Occipital lobe (tissue), 2 donors: ENCODE results near the gene MYPN. TPM values are rescaled to one million over a fixed set of nuclear protein-coding genes. Genes with fewer than 3 reads are reported as not detected.

Experiments used
- DNase-seq: peaks from one replicate; lab custom pipeline; 2025; lab: John Stamatoyannopoulos, UW
- total RNA-seq: library from RNA; depleted of rRNA; stranded (reverse); fragments of >200 nt; gene quantifications from one replicate; pipeline ENCODE4 v1.2.3, GENCODE V29; 2014

MYPN gene
- total RNA-seq, 1 donor from 2014 or later: not detected

DNA sequence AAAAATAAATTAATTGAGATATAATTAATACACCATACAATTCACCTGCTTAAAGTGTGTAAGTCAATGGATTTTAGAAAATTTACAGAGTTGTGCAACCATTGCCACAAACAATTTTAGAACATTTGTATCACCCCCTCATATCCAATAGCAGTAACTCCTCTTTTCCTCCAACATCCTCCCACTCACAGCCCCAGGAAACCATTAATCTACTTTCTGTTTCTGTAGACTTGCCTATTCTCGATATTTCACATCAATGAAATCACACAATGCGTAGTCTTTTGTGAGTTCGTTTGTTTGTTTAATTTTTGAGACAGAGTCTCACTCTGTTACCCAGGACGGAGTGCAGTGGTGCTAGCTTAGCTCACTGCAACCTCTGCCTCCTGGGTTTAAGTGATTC is 20.5 kb upstream of the MYPN start:
- DNase-seq: no peak

DNA sequence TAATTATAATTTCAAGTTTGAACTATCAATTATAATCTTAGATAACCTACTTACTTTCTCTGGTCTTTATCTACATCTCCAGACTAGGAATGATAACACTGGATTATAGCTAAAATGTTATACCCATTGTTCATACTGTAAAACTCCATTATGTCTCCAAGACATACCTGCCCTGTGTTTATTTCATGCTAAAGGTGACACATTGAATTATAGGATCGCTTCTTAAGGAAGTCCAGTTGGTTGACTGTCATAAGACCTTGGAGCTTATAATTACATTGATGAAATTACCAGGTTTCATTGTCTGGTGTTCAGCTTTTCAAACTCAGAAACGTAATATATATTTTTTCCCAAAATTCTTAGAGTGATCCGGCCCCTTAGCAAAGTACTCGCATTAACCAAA is 18.7 kb upstream of the MYPN start:
- DNase-seq: no peak

DNA sequence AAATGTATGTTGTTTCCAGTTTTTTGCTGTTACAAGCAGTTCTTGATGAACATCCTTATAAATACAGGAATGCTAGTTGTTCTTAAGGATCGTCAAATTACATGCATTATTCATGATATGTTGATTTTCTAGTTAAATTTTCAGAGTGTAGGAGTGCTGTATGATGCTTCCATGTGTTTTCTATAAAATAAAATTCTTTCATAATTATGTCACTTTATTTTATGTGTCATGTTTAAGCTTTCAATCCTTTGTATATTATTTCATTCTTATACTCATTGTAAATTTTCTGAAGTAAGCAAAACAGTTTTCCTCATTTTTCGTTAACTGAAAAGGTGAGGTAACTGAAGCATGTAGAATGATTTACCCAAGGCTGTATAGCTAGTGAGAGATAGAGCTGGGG is 16.8 kb upstream of the MYPN start:
- no peak for DNase-seq

DNA sequence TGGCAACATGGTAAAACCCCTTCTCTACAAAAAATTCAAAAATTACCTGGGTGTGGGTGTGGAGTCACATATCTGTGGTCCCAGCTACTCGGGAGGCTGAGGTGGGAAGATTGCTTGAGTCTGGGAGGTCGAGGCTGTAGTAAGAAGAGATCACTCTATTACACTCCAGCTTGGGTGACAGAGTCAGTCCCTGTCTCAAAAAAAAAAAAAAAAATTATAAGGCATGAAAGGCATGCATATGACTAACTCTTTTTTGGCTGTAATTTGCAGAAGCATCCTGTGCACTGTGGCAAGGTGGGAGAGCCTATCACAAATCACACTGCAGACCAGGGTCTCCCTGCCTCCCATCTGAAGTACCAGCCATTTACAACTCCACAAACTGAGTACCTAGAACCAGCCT is 14.1 kb upstream of the MYPN start:
- no peak for DNase-seq

DNA sequence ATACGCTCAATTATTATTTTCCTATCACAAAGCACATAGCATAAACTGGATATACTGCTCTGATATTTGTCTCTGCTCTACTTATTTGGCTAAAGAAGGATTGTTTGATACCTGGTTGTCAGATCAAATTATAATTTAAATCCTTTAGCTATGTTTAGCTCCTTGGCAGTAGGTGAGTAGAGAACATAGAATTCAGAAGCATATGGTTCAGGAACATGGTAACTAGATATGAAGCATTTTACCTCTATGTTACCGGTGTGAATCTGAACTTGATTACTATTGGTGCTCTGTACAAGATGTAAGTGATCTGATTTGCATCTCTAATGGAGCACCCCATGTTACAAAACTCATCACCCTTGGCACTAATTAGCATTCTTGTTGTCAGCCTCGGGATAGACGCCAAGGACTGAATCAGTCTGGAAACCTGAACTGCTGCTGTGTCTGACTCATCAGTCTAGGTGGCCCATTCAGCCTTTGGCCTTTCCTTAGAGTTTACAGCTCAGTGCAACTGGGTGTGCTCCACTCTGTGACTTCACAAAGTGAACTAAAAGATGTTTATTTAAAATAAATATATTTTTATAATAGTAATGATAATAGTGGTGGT is 12.3 kb upstream of the MYPN start:
- DNase-seq: no peak

DNA sequence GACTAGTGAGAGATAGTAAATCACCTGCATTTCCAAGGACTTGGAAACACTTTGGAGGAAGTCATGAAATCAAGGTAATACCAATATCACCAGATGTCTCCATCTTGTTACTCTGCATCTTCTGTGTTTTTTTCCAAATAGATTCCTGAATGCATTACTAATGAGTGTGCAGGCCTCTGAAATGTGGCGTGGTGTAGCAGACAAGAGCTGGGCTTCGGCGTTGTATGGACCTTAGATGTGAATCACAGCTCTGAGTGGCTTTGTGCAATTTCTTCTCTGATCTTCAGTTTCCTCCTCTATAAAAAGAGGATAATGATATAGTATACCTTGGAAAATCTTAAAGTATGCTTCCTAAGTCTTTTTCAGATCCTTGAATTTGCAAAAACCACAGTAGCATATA is 9.6 kb upstream of the MYPN start:
- DNase-seq: no peak

DNA sequence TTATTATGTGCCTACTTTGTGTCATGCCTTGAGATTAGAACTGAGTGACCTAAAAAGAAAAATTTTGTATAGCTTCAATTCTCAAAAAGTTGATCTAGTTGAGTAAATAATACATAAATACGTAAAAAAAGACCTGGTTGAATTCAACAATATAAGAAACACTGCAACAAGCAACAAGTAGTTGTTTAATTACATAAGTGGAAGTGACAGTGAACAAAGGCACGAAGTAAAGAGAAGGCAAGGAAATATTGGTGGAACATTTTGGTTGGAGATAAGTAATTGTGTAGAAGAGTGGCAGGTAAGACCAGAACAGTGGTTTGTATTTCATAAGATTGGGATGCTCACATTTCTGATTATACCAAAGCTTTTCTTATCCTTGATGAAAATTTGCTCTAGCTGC is 8.2 kb upstream of the MYPN start:
- no peak for DNase-seq

DNA sequence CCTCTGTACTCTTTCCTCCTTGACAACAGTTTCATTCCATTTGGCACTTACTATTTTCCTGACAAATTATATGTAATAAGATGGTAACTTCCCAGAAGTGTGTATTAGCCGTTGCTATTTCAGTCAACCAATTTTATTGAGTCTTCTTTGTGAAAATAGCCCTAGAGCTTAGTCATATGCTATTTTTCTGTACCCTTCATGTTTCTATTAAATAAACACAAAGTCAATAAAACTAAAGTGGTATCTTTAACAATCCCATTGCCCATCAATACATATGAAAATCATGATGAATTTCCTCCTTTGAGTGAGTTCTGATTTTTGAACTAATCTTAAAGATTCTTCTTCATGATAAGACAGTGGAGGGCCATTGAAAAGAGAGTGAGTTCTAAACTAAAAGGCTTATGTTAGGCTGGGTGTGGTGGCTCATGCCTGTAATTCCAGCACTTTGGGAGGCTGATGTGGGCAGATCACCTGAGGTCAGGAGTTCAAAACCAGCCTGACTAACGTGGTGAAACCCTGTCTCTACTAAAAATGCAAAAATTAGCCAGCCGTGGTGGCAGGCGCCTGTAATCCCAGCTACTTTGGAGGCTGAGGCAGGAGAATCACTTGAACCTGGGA is 5.9 kb upstream of the MYPN start:
- DNase-seq: no peak

DNA sequence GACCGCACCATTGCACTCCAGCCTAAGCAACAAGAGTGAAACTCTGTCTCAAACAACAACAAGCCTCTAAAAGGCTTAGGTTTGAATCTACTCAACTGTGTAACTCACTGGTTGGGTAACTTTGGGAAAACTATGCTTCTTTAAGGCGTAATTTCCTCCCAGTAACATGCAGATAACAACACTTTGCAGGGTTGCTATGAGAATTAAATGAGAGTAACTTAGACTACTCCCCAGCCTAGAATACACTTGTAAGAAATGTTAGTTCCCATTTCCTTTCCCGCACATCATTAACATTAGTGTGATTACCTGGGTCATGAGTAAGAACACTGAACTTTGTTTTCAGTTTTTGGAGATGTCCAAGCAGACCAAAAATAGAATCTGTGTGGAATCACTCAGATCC is 5.4 kb upstream of the MYPN start:
- DNase-seq: no peak

DNA sequence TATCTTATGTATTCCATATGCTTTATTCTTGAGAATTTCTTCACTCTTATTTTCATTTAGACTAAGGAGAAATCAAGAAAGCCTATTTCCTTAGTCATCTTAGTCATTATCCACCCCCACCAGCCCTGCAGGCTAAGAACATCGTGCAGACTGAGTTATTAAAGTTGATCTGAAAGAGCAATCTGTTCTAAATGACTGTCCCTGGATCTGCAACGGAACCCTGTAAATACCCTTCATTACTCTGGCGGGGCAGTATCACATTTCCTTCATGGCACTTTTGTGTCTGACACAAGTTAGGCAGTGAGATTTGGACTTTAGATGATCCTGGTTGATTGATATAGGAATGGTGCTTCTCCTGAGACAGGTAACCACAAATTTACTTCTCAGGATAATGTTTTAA is 3.5 kb upstream of the MYPN start:
- DNase-seq: no peak

DNA sequence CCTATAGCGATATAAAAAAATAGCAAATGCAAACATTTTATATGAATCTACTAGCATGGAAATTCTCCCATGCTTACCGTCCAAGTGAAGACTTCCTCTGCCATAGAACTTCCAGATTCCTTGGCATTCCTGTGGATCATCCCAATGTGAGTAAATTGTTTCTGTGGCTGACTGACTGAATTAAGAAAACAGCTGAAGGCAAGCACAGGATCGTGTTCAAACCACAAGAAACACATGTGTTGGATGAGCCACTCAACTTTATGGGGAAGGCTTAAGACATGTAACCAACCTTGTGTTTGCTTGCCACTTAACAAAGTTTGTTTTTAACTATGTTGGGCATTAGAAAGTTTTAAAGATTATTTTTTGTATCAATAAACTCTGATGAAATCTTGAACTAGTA is 2.6 kb upstream of the MYPN start:
- DNase-seq: no peak

DNA sequence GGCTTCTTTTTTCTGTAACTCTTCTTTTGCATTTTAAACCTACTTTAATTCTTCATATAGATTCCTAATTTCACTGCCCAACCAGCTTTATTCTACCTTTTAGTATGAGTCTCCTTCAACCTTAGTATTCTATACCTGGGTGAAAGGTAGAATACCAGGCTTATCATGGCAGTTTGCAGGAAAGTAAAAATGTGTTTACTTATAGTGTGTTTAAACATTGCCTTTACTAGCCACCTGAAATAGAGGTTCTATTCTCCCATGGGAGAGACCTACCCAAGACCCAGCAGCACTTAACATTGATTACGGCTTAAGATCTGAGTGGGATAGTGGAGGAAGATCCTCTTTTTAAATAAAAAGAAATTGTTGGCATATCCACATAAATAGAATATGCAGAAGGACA is 1.6 kb upstream of the MYPN start:
- DNase-seq: no peak

DNA sequence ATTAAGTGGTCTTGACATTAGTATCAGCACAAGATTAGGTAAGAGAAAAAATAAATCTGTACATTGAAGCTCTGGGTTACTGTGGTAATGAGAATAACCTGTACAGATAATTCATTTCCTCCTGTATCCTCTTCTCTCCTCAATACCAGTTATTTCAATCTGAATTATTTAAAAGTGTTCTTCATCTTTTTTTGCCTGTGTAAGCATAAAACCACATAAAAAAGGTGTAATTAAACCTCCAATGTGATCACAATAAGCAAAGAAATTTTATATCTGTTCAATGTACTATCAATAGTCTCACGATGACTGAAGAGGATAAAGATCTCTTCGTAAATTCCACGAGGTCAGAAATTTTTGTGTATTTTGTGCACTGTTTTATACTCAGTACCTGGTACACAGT is 1.2 kb upstream of the MYPN start:
- DNase-seq: no peak

DNA sequence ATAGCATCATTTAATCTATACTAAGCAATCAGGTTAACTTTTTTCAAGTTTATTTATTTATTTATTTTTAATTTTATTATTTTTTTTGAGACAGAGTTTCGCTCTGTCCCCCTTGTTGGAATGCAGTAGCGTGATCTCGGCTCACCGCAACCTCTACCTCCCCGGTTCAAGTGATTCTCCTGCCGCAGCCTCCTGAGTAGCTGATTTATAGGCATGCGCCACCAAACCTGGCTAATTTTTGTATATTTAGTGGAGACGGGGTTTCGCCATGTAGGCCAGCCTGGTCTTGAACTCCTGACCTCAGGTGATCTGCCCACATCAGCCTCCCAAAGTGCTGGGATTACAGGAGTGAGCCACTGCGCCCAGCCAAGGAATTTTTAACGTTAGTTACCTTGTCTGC is 635 bp upstream of the MYPN start:
- DNase-seq: no peak

DNA sequence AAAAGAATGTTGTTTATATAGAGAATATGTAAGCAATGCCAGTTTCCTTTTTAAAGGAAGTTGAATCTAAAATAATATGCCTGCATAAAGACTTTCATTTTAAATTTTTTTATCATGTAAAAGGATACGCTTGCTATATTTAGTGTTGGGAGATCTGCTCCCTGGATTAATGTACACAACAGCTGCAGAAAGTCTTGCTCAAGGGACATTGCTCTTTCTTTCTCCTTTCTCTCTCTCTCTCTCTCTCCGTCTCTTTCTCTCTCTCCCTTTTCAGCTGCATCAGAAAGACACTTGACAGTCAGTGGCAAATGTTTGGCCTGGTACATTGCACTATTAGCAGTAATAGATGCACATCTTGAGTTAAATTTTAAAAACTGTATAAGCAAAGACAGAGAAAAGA is 739 bp downstream of the MYPN start:
- no peak for DNase-seq

DNA sequence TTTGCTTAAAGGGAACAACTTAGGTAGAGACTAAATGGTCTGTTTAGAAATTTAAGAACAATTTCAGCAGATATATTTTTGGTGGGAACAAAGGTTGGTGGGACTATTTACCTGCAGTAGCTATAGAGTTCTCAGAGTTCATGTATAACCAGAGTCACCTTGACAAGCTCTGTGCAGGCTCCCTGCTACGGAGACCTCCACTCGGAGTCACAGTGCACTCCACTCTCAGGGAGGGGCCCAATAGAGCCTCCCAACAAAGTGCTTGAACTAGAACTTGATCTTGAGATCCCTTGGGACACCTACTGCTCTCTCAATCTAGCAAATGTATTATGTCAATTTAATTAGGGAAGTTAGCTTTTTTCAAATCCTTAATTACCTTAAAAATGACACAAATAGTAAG is 2.3 kb downstream of the MYPN start:
- DNase-seq: no peak

DNA sequence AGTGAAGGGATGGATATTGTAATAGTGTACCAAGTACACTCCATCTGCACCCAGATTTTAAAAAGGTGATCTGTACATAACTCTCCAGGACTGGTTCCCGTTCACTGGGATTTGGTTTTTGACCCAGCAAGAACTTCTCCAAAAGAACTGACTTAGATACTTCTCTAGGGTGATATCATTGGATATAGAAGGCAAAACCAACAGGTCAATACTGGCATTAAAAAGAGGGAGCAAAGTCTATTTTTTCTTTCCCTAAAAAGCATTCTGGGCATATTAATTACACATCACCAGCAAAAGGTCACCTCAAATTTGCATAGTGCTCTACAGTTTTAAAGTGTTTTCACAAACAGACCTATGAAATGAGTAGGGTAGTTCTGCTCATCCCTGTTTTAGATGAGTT is 3.5 kb downstream of the MYPN start:
- DNase-seq: no peak

DNA sequence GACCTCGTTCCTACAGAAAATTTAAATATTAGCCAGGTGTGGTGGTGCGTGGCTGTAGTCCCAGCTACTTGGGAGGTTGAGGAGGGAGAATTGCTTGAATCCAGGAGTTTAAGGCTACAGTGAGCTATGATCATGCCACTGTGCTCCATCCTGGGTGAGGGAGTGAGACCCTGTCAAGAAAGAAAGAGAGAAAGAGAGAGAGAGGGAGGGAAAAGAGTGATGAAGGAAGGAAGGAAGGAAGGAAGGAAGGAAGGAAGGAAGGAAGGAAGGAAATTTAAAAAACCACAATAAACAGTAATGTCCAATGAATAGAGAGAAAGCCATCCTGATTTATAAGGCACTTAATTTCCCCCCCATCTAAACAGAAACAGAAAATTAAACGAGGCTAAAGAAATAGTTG is 9.4 kb downstream of the MYPN start:
- DNase-seq: no peak

DNA sequence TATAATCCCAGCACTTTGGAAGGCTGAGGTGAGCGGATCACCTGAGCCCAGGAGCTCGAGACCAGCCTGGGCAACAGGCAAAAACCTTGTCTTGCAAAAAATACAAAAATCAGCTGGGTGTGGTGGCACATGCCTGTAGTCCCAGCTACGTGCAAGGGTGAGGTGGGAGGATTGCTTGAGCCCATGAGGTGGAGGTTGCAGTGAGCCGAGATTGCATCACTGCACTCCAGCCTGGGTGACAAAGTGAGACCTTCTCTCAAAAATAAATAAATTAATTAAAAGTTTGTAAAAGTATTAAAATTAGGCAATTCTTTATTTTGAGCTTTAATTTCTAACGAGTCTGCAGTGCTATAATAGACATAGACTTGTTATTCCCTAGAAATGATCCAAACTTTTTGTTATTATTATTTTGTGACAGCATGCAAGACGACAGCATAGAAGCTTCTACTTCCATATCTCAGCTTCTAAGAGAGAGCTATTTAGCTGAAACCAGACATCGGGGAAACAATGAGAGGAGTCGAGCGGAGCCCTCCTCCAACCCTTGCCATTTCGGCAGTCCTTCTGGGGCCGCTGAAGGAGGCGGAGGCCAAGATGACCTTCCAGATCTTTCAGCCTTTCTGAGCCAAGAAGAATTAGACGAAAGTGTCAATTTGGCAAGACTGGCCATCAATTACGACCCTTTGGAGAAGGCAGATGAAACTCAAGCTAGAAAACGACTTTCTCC is 11.9 kb downstream of the MYPN start:
- DNase-seq: no peak

DNA sequence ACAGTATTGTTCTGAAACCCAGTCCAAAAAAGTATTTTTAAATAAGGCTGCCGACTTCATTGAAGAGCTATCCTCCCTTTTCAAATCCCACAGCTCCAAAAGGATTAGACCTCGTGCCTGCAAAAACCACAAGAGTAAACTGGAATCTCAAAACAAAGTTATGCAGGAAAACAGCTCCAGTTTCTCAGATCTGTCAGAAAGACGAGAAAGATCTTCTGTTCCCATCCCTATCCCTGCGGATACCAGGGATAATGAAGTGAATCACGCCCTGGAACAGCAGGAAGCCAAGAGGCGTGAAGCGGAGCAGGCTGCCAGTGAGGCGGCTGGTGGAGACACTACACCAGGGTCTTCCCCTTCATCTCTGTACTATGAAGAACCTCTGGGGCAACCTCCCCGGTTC is 12.6 kb downstream of the MYPN start:
- no peak for DNase-seq

DNA sequence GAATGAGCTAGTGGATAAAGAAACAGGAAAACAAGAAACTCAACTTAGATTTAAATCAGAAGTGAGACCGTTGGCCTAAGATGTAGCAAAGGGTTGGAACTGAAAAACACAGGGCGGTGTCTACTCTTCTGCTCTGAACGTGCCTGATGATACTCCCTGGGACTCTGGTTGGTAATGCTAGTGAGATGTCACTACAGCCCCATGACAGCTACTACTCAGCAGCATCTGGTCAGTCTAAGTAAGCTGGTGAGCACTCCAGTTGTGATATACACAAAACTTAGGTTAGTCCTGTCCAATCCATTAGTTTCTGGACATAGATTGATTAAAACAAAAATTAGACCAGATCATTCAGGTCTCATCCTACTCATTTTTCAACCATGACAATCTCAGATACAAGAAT is 15.4 kb downstream of the MYPN start:
- no peak for DNase-seq

DNA sequence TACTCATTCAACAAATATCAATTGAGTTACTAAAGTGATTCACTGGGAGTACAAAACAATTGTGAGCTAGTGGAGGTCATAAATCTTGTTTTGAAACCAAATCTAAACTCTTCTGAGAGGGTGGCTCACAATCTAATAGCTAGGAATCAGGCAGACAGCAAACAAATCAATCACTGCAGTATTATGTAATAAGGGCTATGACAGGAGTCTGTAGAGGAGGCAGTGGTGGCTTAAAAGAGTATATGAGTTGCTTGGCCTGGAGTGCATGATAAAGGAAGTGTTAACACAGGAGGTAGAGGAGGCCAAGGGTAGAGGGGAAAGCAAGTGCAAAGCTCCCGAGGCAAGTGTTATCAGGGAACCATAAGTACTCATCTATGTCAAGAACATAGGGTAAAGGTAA is 16.5 kb downstream of the MYPN start:
- no peak for DNase-seq

DNA sequence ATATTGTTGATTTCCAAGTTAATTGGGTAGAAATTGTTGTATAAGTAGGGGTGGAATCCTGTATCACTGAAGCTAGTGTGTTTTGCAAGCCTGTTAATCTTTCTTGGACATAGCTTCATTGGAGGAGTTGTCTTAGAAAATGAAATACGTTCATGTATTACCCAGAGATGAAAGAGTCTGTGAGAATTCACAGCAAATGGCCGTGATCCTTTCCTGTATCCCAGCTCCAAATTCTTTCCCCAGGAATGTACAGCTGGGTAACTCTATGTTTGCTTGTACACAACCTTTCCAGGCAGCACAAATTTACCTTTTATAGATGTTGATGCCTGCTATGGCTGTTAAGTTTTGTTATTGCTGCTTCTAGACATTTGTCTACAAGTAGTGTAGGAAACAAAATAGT is 18.7 kb downstream of the MYPN start:
- DNase-seq: no peak
